CD4-positive, alpha-beta T cell treated with Interferon gamma for 1 hour (primary cell): Measurements from ENCODE around the gene ATXN2L.
"Not testable (repeated sequence)": the region's sequence is repeated elsewhere in the genome, so short reads cannot be mapped to it uniquely, and the experiment has no call there.

ENCODE experiments used
- DNase-seq: peaks from one replicate; pipeline ENCODE4 v3.0.0-alpha.2; 2020

The ATXN2L gene

GRCh38 chr16:28838558-28838918 is 15.7 kb downstream of the ATXN2L start:
- no peak for DNase-seq

GRCh38 chr16:28839004-28839639 is 16.3 kb downstream of the ATXN2L start:
- no peak for DNase-seq

GRCh38 chr16:28839899-28840298 is 17.1 kb downstream of the ATXN2L start:
- no peak for DNase-seq

DNA sequence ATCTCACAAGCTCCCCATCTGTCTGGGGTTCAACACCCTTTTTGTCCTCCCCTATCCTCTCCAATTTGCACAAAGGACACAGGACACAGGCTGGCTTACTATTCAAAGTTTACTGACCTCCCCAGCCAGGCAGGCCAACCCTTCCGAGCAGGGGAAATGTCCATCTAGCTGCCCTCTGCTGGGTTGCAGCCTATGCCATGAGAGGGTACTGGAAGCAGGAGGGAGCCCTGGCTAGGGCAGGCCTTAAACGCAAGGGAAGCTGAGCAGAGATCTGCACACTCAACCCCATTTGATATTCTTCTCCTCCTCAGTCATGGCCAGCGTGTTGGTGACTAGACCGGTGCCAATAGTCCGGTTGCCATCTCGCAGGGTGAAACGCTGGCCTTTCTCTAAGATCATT is 19.9 kb downstream of the ATXN2L start:
- DNase-seq, result no peak

DNA sequence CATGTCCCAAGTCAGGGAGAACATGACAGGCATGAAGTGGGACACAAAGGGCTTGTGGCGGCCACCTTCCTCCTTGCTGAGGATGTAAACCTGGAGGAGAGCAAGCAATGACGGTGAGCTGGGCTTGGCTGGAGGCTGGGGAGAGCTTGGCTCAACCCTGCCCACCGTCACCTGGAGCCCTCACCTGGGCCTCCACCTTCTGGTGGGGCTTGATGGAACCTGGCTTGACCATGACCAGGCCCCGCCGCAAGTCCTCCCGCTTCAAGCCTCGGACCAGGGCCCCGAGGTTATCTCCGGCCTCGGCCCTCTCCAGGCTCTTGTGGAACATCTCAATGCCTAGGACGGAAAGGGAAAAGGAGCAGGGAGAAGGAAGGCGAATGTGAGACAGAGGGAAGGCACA is 21.0 kb downstream of the ATXN2L start:
- no peak for DNase-seq

GRCh38 chr16:28844226-28844885 is 21.6 kb downstream of the ATXN2L start:
- DNase-seq, result no peak

- DNase-seq, result no peak
These were observed 22.5 kb downstream of the ATXN2L start for GRCh38 chr16:28845293-28845692.

- DNase-seq, result peak; percentile 1
These were observed 22.9 kb downstream of the ATXN2L start for GRCh38 chr16:28845761-28846079.

DNA sequence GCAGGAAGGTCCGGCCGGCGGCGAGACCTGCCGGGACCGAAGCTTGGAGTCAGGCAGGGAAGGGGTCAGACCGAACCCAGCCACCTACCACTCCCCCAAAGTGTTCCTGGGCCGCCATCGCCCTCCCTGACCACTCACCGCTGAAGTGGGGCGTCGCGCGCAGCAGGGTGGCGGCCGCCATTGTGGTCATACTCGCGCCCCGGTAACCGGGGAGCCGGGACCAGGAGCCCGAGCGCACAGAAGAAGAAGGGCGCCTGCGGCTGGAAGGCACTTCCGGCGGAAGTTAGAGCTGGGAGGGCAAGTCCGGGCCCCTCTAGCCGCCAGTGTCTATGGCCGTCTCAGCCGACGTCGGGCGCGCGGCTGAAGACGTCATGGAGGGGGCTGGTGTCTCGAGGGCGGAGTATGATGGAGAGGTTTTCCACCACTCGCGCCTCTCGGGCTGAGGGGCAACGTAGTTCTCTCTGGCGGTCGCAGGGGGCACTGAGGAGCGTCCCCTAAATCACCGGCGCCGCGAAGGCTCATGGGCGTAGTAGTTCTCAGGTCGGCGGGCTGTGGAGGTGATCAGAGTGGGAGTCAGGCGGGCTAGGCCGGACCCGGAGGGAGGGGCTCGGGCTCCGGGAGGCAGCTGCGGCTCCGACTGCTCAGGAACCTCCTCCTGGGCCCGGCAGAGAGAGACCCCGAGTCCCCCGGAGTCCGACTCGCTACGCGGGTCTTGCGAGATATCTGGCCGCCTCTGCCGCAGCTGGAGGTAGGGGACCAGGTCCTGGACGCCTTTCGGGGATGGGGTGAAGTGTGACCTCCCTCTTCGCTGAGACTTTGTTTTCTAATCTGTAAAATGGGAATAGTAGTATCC is 23.5 kb downstream of the ATXN2L start, which contains the start of gene TUFM:
TSS of gene TUFM (minus strand) at position 269 of the 853 bp plus-strand sequence. CDS start at position 190, 79 bp downstream.
- DNase-seq, result peak; percentile 99

GRCh38 chr16:28846933-28847273 is 24.1 kb downstream of the ATXN2L start:
- DNase-seq, result no peak

DNA sequence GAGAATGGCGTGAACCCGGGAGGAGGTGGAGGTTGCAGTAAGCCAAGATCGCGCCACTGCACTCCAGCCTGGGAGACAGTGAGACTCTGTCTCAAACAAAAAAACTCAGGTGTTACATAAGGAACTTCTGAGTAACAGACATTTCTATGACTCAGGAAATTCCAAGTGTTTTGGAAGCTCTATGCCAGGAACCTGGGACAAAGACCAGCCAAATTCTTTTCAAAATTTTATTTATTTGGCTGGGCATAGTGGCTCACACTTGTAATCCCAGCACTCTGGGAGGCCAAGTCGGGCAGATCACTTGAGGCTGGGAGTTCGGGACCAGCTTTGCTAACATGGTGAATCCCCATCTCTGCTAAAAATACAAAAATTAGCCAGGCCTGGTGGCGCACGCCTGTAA is 35.6 kb downstream of the ATXN2L start:
- DNase-seq, result no peak

DNA sequence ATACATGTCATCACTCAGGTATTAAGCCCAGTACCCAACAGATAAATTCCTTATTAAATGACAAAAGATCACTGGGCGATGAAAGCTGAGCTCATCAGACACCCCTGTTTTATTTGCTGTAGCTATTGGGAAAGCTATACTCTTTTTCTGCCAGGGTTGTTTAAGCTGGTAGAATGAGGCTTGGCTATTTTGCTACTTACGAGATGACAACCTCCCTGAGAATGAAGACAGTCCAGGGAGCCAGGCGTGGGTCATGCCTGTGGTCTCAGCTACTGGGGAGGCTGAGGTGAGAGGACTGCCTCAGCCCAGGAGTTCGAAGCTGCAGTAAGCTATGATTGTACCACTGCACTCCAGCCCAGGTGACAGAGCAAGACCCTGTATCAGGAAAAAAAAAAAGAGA is 36.5 kb downstream of the ATXN2L start:
- no peak for DNase-seq

DNA sequence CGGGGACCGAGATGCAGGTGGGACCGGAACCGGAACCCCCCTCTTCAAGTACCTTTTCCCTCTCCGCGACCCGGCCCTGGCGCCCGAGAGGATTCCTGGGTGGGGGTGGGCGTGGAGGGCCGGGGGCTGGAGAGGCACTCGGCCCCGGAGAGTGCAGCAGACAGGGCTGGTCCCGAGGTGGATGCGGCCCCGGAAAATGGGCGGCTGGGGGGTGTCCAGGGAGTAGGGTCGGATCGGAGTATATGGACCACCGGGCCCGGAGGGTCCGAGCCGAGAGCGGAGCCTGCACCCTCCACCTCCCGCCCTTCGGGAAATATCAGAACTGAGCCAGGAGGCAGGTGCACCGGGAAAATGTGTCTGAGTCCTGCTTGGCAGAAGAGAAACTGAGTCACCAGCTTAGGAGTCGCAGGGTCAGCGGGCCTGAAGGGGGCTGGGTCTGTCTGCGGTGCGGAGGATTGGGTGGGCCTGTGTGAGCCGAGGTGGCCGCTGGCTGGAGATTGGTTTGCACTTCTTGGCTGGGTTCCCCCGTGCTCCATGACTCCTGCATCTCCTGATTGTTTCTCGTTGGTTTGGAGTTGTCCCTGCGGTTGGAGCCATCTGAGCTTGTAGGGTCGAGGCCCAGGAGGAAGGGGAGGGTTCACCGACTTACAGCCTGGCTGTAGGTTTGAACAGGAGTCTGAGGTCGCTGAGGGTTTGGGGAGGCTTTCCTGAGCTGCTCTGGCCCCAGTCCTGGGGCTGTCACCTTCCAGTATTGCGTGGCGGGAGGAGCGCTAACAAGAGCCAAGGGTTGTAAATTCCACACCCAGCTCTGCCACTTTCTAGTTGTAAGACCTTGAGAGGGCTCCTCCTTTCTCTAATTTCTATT is 41.4 kb downstream of the ATXN2L start:
- DNase-seq, result no peak

DNA sequence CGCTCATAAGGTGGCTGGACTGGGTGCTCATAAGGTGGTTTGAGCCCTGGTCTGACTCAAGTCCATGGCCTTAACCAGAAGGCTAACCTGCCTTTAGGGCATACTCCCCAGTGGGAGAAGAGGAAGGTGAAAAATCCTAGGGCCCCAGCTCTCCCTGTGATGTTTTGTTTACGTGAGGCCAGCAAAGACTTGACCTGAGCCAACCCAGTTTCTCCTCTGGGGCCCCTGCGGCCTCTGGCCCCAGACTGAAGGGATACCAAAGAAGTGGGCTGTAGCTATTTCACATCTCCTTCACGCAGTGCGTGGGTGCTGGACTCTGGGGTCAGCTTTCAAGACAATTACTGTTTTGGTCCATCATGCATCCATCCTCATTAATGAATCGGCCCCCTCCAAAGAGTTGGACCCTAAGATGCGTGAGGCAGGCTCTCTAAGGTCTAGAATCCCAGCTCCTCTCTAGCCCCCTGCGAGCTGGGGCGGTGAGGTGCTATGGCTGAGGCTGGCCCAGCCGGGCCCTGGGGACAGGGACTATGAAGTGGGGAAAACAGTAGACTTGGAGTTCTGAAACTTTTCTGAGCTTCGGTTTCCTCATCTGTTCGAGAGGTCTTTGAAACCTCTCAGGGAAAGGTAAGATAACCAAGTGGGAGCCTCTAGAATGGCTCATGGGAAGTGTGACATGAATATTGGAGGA is 42.3 kb downstream of the ATXN2L start:
- no peak for DNase-seq

DNA sequence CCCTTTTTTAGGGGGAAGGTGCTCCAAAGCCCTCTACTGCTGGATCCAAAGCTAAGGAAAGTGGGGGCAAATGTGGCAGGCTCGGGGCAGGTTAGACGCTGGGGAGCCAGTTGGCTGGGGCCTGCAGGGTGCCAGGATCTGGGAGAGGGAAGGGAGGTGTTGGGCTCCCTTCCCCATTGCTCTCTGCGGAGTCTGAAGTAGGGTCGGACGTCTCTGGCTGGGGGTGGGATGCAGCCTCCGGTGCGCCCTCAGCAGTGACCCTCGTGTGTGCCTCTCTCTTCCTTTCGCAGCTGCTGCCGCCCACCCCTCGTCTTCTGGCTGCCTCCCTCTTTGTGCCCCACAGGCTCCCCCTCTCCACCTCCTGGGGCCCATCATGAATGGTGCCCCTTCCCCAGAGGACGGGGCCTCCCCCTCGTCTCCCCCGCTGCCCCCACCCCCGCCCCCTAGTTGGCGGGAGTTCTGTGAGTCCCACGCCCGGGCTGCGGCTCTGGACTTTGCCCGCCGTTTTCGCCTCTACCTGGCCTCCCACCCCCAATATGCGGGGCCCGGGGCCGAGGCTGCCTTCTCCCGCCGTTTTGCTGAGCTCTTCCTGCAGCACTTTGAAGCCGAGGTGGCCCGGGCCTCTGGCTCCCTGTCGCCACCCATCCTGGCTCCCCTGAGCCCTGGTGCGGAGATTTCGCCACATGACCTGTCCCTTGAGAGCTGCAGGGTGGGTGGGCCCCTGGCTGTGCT is 43.1 kb downstream of the ATXN2L start:
- no peak for DNase-seq

GRCh38 chr16:28866454-28866804 is 43.6 kb downstream of the ATXN2L start:
- DNase-seq, result no peak

GRCh38 chr16:28867241-28867640 is 44.4 kb downstream of the ATXN2L start:
- no peak for DNase-seq

GRCh38 chr16:28867646-28868045 is 44.8 kb downstream of the ATXN2L start:
- DNase-seq, result not testable (repeated sequence)

DNA sequence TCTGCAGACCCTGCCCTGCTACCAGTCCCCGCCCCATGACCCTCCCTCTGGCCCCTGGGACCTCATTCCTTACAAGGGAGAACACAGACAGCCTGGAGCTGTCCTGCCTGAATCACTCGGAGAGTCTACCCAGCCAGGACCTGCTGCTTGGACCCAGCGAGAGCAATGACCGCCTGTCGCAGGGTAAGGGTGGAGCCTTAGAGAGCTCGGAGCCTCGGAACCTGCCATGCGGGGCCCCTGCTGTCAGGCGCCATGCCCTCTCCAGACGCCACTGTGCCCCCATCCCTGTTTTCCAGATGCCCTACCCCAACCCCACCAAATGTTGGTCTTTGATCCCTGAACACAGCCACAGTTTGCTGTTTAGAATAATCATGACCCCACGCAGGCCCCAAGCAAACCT is 46.4 kb downstream of the ATXN2L start:
- no peak for DNase-seq

GRCh38 chr16:28872952-28873351 is 50.2 kb downstream of the ATXN2L start:
- no peak for DNase-seq

- peak; percentile 54 for DNase-seq
These were observed 50.9 kb downstream of the ATXN2L start for GRCh38 chr16:28873543-28874201.
